GM19099 (cell line): ENCODE results near the gene B4GALNT4.

ENCODE experiments used
- POLR2A ChIP-seq: IDR thresholded peaks from 3 replicates; pipeline ENCODE4 v1.6.1; 2011; ENCODE audit warnings: low read depth; ENCODE audit not compliant: insufficient read length; ENCODE audit errors: extremely low read depth

B4GALNT4 gene

GRCh38 chr11:415640-416041, 46.3 kb downstream of the B4GALNT4 start:
- TF ChIP-seq POLR2A = no peak

- no peak for TF ChIP-seq POLR2A
These were observed 46.9 kb downstream of the B4GALNT4 start for GRCh38 chr11:416051-416756.

DNA sequence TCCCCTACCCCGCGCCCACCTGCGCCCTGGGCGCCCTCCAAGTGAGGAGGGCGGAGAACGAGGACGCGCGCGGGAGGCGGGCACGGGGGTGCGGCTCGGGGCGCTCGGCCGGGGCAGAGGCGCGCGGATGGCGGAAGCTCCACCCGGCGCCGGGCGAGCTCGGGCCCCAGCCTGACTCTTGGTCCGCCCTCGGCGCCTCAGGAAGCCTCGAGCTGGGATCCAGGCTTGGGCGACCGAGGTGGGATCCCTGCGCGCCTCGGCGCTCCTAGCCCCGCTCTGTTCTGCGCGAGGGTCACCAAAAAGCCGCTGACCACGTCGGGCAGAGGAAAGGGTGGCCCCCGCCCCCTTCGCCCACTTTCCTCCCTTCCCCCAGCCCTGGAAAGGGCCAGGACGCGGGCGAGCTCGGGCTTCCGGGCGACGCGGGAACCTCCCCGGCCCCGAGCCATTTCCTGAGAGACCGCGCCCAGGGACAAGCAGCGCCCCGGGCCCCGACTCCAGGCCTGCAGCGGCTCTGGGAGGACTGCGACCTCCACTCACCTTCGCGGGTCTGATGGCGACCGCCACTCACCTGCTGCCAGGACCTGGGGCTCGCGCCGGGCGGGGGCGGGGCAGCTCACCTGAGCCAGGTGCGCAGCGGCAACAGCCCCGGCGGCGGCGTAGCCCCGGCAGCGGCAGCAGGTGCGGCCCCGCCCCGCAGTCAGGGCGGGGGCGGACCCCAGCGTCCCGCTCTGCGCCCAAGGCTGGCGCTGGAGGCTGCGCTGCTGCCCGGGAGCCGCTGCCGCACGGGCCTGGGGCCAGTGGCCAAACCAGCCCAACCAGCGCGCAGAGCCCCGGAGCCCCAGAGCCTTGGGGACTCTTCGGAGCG, 47.7 kb downstream of the B4GALNT4 start:
- peak; percentile 43 for TF ChIP-seq POLR2A

DNA sequence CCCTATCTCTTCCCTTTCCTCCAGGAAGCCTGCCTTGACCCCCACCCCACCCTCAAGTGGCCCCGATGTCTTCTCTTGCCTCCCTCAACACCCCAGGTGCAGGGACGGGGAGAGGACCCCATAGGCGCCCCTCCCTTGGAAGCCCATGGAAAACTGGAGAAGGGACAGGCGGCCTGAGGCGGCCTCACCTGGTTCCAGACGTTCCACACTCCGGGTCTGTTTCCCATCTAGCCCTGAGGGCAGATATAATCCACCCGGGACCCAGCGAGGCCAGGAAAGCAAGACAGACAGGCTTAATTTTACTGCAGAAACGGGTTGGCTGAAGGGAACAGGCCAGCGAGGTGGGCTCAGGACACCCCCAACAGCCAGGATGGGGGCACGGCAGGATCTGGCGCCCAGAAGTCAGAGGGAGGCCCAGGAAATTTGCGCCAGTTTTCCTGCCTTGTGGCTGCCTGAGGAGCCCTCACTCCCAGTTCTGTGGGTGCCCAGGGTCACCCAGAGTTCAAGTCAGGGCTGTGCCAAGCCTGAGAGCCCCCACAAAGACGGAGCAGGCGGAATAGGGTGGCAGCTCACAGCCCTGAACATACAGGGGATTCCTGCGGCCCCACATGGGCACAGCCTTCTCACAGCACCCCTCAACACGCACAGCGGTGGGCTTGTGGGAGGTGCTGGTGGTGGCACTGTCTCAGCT, 48.5 kb downstream of the B4GALNT4 start:
- no peak for TF ChIP-seq POLR2A

GRCh38 chr11:418343-419247, 49.3 kb downstream of the B4GALNT4 start:
- no peak for TF ChIP-seq POLR2A

DNA sequence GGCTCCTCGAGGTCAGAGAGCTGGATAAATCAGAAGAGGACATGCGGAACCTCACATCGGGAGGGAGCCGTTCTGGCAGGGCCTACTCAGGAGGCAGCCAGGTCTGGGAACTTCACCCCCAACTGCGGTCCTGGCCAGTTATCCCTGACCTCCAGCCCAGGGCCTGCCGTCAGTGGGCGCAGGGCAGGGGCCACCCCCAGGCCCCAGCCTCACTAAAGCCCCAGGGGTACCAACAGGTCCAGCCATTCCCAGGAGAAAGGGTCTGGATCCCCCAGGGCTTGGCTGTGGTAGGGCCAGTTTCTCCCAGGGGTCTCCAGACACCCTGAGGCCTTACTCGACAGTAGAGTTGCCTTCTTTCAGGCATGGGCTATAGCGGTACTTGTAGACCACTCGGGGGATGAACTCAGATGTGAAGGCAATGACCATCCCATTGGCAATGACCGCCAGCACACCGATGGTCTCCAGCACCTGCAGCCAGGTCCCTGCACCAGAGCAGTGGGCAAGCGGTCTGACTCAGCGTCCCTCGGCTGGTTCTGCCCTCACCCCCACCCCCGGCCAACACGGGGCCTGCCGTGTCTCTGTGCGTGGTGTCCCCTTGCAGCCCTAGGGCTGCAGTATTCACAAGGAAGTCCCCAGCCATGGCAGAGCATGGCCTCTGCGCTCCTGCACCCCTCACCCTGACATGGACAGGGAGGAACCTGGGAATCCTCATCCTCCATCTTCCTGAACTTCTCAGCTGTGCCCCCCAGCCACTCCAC, 50.1 kb downstream of the B4GALNT4 start:
- TF ChIP-seq POLR2A = no peak

DNA sequence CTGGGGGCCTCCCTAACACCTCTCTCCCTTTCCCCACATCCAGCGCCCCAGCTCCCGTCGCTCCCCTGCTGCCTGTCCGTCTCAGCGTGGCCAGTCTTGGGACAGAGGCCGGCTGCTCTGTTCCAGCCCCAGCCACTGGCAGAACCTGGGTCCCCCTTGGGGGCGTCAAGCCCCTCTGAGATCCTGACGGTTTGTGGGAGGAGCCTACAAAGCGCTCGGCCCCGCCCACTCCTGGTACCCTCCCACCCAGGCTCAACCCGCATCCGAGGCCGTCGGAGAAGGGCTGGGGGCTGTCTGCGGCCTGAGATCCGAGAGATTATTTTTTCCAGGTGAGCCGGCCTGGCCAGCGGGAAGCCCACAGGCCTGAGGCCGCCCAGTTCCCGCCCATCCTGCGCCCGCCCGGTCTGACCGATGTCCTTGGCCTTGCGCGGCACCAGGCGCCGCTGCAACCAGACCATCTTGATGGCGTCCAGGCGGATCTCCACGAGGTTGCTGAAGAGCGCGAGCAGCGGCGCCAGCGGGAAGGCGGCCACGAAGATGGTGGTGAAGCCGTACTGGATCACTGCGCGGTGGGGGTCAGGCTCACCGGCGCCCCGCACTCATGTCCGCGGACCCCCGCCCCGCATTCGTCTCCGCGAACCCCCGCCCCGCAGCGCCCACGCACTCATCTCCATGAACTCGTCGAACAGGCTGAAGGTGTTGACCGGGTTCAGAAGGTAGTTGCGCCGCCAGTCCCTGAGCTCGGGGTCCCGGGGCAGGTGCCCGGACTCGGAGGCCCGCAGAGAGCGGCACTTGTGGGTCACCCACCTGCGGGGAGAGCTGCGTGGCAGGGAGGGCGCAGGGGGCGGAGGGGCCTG, 51.0 kb downstream of the B4GALNT4 start:
- TF ChIP-seq POLR2A = no peak

- TF ChIP-seq POLR2A = no peak
These were observed 51.6 kb downstream of the B4GALNT4 start for GRCh38 chr11:420911-421321.

DNA sequence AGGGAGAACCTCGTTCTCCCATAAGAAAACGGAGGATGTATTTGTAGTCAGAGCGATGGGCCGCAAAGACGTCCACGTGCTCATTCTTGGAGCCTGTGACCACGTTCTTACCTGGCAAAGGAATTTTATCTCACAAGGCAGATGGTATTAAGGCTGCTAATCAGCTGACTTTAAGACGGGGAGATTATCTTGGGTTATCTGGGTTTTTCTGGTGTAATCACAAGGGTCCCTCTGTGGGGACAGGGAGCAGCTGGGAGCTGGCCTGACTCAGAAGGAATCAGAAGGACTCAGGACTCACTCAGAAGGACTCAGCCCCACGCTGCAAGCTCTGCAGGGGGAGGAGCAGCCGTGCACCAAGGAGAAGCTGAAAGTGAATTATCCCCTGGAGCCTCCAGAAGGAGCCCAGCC, 53.0 kb downstream of the B4GALNT4 start:
- no peak for TF ChIP-seq POLR2A

- no peak for TF ChIP-seq POLR2A
These were observed 54.9 kb downstream of the B4GALNT4 start for GRCh38 chr11:424232-424631.

- TF ChIP-seq POLR2A = no peak
These were observed 56.0 kb downstream of the B4GALNT4 start for GRCh38 chr11:425301-425700.

GRCh38 chr11:426851-427250, 57.6 kb downstream of the B4GALNT4 start:
- TF ChIP-seq POLR2A = no peak

- no peak for TF ChIP-seq POLR2A
These were observed 59.0 kb downstream of the B4GALNT4 start for GRCh38 chr11:428295-428694.
